Prostate gland (tissue), 2 donors: ENCODE data around the gene PILRB.

Experiments
- CTCF ChIP-seq, 4 experiments: fragments of 200-600 bp in 2 of 4; fragments of 450-650 bp in 2 of 4; sonication (generic) in 2 of 4; IDR thresholded peaks; 1 replicate in 3 of 4; 2 replicates in 1 of 4; pipeline ENCODE4 v1.5.1; 2016 to 2019; ENCODE audit warnings: antibody characterized with exemption in 4 of 4, mild to moderate bottlenecking in 2 of 4, moderate library complexity in 2 of 4
- POLR2A ChIP-seq: fragments of 450-650 bp; IDR thresholded peaks from one replicate; pipeline ENCODE4 v1.6.1; 2016; ENCODE audit warnings: antibody characterized with exemption, mild to moderate bottlenecking

GRCh38 chr7:100390286-100391009, 32.5 kb downstream of the PILRB start:
- TF ChIP-seq POLR2A (no peak), CTCF (IDR thresholded peaks at IDR 0.05) (no peak)
